GM18498 (cell line): ENCODE results near the gene RIPOR2.

ENCODE experiments used
- ATAC-seq: cut with Tn5 transposase; IDR thresholded peaks from one replicate; pipeline ENCODE4 v1.9.1; 2021; ENCODE audit warnings: mild to moderate bottlenecking, moderate library complexity; ENCODE audit not compliant: unreplicated experiment

Gene RIPOR2

DNA sequence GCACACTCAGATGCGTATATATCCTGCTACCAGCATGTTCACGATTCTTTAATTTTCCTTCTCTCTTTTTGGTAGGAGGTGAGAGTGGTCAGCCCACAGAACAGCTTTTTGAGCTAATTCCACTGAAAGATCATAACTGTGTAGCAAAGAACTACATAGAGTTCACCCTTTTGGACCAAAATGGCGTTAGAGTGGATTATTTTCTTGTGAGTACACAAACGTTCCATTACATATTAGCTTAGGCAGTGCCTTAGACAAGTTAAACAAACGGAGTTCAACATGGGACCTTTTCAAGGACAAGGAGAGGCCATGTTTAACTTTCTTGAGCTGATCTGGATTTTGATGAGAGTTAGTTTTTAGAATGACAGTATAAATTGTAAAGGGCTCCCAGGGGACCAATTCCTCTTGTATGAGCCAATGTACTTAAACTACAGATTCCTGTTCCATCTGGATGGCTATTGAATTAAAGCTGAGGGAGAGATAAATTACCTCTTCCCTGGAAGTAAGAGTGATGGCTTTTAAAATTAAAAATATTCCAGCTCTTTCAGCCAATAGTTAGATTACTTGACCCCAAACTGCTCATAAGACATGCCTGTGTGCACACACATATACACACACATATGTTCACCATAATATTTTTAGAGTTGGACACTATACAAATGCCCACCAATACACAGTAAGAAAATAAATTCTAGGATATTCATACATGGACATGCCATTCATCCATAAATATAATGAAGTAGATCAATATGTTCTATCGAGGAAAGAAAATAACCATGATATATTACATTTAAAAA, 111.4 kb downstream of the RIPOR2 start:
- no peak for ATAC-seq

GRCh38 chr6:24823185-24823584, 112.6 kb downstream of the RIPOR2 start:
- ATAC-seq = no peak

- ATAC-seq = no peak
These were observed 113.1 kb downstream of the RIPOR2 start for GRCh38 chr6:24822696-24823095.

- no peak for ATAC-seq
These were observed 113.8 kb downstream of the RIPOR2 start for GRCh38 chr6:24821860-24822444.

DNA sequence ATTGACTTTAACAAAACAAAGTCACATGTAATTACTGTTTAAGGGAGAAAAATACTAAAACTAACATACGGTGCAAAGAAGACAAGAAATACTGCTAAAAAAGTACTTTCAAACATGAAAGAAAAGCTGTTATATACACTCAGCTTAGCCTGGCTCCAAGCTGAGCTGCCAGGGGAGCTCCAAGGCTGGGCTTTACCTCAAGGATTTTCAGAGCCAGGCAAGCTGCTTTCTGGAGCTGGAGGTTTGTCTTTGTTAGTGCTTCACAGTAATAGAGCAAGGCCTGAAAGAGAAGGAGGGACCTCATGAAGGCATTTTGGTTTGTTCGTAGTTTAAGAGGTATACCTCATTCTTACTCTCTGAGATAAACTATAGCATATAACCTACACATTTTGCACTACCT, 117.4 kb downstream of the RIPOR2 start:
- ATAC-seq = no peak

DNA sequence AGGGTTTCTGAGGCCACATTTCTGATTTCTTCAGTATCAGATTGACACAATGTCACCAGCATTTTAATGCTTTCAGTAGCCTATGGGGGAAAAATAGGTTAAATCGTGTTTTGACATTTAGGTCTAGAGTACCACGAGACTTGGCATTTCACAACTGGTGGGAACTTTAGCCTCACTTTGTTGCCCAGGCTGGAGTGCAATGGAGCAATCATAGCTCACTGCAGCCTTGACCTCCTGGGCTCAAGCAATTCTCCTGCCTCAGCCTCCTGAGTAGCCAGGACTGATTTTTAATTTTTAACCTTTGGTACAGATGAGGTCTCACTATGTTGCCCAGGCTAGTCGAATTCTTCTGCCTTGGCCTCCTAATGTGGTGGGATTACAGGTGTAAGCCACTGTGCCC, 126.0 kb downstream of the RIPOR2 start:
- ATAC-seq = no peak

GRCh38 chr6:24807584-24807983, 128.2 kb downstream of the RIPOR2 start:
- ATAC-seq = no peak

DNA sequence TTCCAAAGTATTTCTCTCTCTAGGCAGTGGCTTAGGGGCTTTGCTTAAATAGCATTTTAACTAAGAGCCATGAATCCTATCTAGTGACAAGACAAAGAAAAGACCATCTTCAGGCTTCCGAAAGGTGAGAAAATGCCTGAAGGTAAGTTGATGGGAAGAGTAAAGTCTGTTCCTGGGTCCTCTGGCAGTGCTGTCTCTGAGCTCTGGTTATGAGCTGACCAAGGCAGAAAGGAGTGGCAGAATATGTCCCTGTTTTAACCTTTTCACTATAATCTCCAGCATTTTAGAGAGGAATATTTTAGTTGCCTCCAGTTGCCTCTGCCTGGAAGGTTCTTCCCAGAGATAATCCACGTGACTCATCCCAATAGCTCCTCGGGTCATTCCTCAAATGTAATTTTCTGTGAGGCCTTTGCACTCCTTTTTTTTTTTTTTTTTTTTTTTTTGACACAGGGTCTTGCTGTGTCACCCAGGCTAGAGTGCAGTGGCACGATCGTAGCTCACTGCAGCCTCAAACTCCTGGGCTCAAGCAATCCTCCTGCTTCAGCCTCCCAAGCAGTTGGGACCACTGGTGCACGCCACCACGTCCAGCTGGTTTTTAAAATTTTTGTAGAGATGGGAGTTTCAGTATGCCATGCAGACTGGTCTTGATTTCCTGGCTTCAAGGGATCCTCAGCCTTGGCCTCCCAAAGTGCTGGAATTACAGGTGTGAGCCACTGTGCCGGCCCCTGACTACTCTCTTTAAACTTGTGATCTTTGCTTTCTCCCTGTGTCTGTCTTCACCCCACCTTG, 133.3 kb downstream of the RIPOR2 start:
- no peak for ATAC-seq

- no peak for ATAC-seq
These were observed 136.2 kb downstream of the RIPOR2 start for GRCh38 chr6:24799541-24799915.

- ATAC-seq = no peak
These were observed 136.8 kb downstream of the RIPOR2 start, which contains the start of gene ARMH2 for GRCh38 chr6:24798740-24799540. ARMH2 (minus strand) TSS chr6:24798917; CDS start chr6:24798857, 60 bp downstream.

- ATAC-seq = no peak
These were observed 138.1 kb downstream of the RIPOR2 start for GRCh38 chr6:24797596-24798216.

DNA sequence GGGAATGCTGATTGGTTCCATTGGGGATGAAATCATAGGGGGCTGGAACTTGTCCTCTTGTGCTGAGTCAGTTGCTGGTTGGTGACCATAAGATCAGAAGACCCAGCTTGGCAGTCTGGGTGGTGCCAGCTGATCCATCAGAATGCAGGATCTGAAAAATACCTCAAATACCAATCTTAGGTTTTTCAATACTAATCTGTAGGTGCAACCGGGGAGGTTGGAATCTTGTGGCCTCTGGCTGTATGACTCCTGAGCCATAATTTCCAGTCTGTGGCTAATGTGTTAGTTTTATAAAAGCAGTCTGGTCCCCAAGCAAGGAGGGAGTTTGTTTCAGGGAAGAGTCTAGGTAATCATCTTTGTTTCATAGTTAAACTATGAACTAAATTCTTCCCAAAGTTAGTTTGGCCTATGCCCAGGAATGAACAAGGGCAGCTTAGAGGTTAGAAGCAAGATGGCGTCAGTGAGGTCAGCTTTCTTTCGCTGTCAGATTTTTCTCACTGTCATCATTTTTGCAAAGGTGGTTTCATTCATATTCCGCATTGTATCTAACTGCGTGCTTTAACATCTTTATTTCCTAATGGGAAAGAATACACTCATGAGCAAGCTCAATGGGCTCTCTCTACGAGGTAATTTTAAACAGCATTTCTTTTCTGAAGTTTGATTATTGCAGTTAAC, 139.0 kb downstream of the RIPOR2 start:
- no peak for ATAC-seq

DNA sequence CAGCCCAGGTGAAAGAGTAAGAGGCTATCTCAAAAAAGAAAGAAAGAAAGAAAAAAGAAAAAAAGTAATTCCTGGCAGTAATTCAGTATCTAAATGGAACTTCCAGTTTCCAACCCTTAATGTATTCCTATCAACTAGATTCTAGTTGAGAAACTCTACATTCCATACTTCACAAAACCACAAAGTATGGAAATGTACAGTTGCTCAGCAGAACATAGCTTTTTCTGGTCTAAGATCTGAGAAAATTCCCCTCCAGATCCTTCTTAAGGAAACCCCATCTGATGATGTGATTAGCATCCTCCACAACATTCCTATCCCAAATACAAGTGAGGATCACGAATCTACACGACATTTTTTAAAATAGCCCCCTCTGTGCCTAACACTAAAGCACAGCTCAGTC, 140.7 kb downstream of the RIPOR2 start:
- no peak for ATAC-seq

GRCh38 chr6:24788031-24788665, 147.6 kb downstream of the RIPOR2 start:
- no peak for ATAC-seq

DNA sequence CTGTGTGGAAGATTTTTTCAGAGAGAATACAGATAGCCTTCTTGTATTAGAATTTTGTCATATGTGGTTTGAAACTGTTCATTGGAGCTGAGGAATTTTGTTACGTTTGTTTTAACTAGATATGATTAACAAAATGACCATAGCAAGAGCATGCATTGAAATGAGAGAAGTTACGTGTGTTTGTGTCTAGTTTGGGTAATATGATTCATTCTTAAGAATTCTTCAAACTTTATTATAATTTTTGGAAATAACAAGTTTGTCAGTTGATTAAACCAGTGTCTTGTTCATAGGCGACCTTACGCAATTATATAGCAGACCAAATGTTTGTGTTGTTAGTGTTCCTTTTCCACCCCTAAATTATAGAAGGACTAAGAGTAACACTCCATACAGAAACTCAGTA, 155.6 kb downstream of the RIPOR2 start:
- ATAC-seq = no peak

GRCh38 chr6:24779416-24780016, 156.2 kb downstream of the RIPOR2 start:
- no peak for ATAC-seq

DNA sequence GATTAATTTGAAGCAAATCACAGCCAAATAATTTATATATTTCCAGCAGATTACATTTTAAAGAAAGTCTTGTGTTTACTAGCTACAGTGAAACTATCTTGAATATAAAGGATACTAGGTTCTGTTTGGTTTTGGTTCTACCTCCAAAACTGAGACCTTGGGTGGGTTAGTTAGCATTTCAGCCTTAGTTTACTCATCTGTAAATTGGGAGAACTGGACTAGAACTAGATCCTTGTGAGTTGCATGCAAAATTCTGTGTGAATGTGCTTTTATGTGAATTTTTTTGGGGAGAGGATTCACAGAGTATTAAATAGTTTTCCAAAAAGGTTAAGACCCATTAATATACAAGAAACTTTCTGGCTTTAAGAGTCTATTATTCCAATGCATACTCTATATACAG, 156.9 kb downstream of the RIPOR2 start:
- ATAC-seq = no peak

- no peak for ATAC-seq
These were observed 157.6 kb downstream of the RIPOR2 start for GRCh38 chr6:24778121-24778520.

DNA sequence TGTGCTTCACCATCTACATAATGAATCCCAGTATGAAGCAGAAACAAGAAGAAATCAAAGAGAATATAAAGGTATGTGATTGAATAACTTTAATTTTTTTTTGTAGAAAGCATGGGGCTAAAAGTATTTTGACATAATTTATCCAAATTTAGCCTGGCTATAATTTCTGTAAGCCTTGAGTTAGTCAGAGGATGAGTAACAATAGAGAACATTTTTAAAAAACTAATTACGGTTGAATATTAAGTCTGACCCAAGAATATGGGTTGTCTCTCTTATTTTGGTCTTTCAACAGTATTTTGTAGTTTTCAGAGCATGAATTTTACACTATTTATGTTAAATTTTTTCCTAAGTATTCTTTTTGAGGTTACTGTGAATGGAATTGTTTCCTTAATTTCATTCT, 158.5 kb downstream of the RIPOR2 start:
- ATAC-seq = no peak
